ENCODE measurements around the gene MYO9A. TPM values are rescaled to one million over a fixed set of nuclear protein-coding genes. Genes with fewer than 3 reads are reported as not detected.

Gene MYO9A
- total RNA-seq, 1 experiment from 2014 or later, result 21.4 TPM

DNA sequence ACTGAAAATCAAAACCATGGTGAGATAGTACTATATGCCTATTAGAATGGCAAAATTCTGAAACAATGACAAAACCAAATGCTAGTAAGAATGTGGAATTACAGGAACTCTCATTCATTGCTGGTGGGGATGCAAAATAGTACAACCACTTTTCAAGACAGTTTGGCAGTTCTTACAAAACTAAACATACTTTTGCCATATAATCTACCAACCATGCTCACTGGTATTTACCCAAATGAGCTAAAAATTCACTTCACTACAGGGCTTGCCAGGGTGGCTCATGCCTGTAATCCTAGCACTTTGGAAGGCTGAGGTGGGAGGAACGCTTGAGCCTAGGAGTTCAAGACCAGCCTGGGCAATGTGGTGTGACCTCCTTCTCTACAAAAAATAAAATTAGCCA lies 40.0 kb downstream of the MYO9A start:
- Mint-ChIP-seq H3K36me3 (ENCODE audit: insufficient read depth in 1 of 3, low read depth in 3 of 3) (no peaks in the 10 kb centered on the region), H3K27ac (no peak overlapping the region), H3K9me3 (no peaks in the 10 kb centered on the region; a peak in 1 of 5 replicates), H3K4me3 (no peak overlapping the region), H3K27me3 (ENCODE audit: low read depth) (no peaks in the 10 kb centered on the region; the same call in 1 of the 2 replicates), H3K4me1 (no peaks in the 10 kb centered on the region)
- Histone ChIP-seq H3K23ac (ENCODE audit: insufficient read length, low read depth, low read length) (no peak overlapping the region), H2BK12ac (ENCODE audit: insufficient read length, low read depth, low read length) (no peak overlapping the region), H3K56ac (ENCODE audit: insufficient read length, low read depth, low read length) (no peak overlapping the region), H4K5ac (ENCODE audit: insufficient read length, low read depth, low read length) (no peak overlapping the region), H4K91ac (ENCODE audit: insufficient read length, low read depth, low read length) (no peak overlapping the region), H3K9ac (ENCODE audit: extremely low read depth, insufficient read length, low read length) (no peak overlapping the region), H4K20me1 (ENCODE audit: control insufficient read depth, insufficient read depth, insufficient read length) (no peaks in the 10 kb centered on the region), H3K4me1 (ENCODE audit: insufficient read depth, low read length) (no peaks in the 10 kb centered on the region), H2AFZ (ENCODE audit: low read length) (no peak overlapping the region), H3K79me2 (ENCODE audit: insufficient read depth, low read length) (no peaks in the 10 kb centered on the region), H3K14ac (ENCODE audit: insufficient read depth, low read length) (no peak overlapping the region), H3T11ph (ENCODE audit: low read length) (no peak overlapping the region), H3K9me3 (ENCODE audit: control insufficient read depth, low read depth, low read length) (no peaks in the 10 kb centered on the region), H4K8ac (replicated peaks; ENCODE audit: insufficient read length, low read depth, low read length) (no peak overlapping the region), H3K4ac (ENCODE audit: low read depth, low read length) (no peak overlapping the region), H2AK5ac (ENCODE audit: insufficient read length, low read length) (no peak overlapping the region), H3K18ac (ENCODE audit: insufficient read length, low read depth, low read length) (no peak overlapping the region), H2BK15ac (ENCODE audit: low read depth, low read length) (no peak overlapping the region), H2BK5ac (ENCODE audit: insufficient read length, low read length) (no peak overlapping the region), H3K27me3 (ENCODE audit: insufficient read depth, low read length) (no peaks in the 10 kb centered on the region), H3K27ac (ENCODE audit: insufficient read length, low read depth, low read length) (no peak overlapping the region), H2BK20ac (ENCODE audit: low read depth, low read length, poor library complexity, severe bottlenecking) (no peak overlapping the region), H2BK120ac (ENCODE audit: low read depth, low read length, poor library complexity, severe bottlenecking) (no peak overlapping the region), H3K4me2 (ENCODE audit: insufficient read depth, insufficient read length, low read length) (no peak overlapping the region), H3K23me2 (ENCODE audit: insufficient read length, low read depth, low read length, poor library complexity, severe bottlenecking) (no peaks in the 10 kb centered on the region), H3K79me1 (ENCODE audit: insufficient read depth, low read depth, low read length, poor library complexity, severe bottlenecking) (no peaks in the 10 kb centered on the region)
- no CpG with 5 or more reads among the region's 1 CpG for WGBS (ENCODE audit: extremely low coverage, insufficient read length, low lambda C conversion rate)
- no peak for DNase-seq
- TF ChIP-seq, protein P1, sequence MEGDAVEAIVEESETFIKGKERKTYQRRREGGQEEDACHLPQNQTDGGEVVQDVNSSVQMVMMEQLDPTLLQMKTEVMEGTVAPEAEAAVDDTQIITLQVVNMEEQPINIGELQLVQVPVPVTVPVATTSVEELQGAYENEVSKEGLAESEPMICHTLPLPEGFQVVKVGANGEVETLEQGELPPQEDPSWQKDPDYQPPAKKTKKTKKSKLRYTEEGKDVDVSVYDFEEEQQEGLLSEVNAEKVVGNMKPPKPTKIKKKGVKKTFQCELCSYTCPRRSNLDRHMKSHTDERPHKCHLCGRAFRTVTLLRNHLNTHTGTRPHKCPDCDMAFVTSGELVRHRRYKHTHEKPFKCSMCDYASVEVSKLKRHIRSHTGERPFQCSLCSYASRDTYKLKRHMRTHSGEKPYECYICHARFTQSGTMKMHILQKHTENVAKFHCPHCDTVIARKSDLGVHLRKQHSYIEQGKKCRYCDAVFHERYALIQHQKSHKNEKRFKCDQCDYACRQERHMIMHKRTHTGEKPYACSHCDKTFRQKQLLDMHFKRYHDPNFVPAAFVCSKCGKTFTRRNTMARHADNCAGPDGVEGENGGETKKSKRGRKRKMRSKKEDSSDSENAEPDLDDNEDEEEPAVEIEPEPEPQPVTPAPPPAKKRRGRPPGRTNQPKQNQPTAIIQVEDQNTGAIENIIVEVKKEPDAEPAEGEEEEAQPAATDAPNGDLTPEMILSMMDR (conservative IDR thresholded peaks at IDR 0.05), result no peak
